HG02938 (cell line): Measurements from ENCODE around the gene HSPG2.
A peak's percentile ranks its signal among the peaks of the same experiment; 100 is the strongest.

Source experiments
- ATAC-seq: cut with Tn5 transposase; IDR thresholded peaks from one replicate; pipeline ENCODE4 v1.9.1; 2021; ENCODE audit warnings: mild to moderate bottlenecking, moderate library complexity; ENCODE audit not compliant: unreplicated experiment

The HSPG2 gene

GRCh38 chr1:21867451-21867996 lies 69.6 kb downstream of the HSPG2 start:
- no peak for ATAC-seq

GRCh38 chr1:21866707-21867043 lies 70.4 kb downstream of the HSPG2 start:
- ATAC-seq = no peak

- peak; percentile 66 for ATAC-seq
Observed at GRCh38 chr1:21865943-21866706, 71.0 kb downstream of the HSPG2 start.

GRCh38 chr1:21865609-21865942 lies 71.5 kb downstream of the HSPG2 start:
- ATAC-seq = no peak

- ATAC-seq = no peak
Observed at GRCh38 chr1:21864730-21865129, 72.4 kb downstream of the HSPG2 start.

- ATAC-seq = no peak
Observed at GRCh38 chr1:21863981-21864380, 73.1 kb downstream of the HSPG2 start.

GRCh38 chr1:21861602-21862429 lies 75.3 kb downstream of the HSPG2 start:
- no peak for ATAC-seq

- ATAC-seq = no peak
Observed at GRCh38 chr1:21860971-21861370, 76.1 kb downstream of the HSPG2 start.

- no peak for ATAC-seq
Observed at GRCh38 chr1:21859669-21860179, 77.4 kb downstream of the HSPG2 start.

GRCh38 chr1:21857840-21858670 lies 79.1 kb downstream of the HSPG2 start:
- no peak for ATAC-seq

- ATAC-seq = no peak
Observed at GRCh38 chr1:21857142-21857839, 79.8 kb downstream of the HSPG2 start.

GRCh38 chr1:21855257-21856096 lies 81.6 kb downstream of the HSPG2 start:
- no peak for ATAC-seq

- ATAC-seq = no peak
Observed at GRCh38 chr1:21854751-21855131, 82.4 kb downstream of the HSPG2 start.

GRCh38 chr1:21854090-21854750 lies 82.9 kb downstream of the HSPG2 start:
- no peak for ATAC-seq

GRCh38 chr1:21853131-21853427 lies 84.0 kb downstream of the HSPG2 start:
- ATAC-seq = no peak

GRCh38 chr1:21852282-21853130 lies 84.6 kb downstream of the HSPG2 start:
- no peak for ATAC-seq

GRCh38 chr1:21851430-21852250 lies 85.5 kb downstream of the HSPG2 start:
- no peak for ATAC-seq
